Osteocyte (in vitro differentiated cells): Measurements from ENCODE around the gene ZIC1. TPM values are rescaled to one million over a fixed set of nuclear protein-coding genes. Genes with fewer than 3 reads are reported as not detected.

ENCODE experiments used
- DNase-seq: peaks from one replicate; pipeline ENCODE4 v3.0.0; 2021; ENCODE audit warnings: mixed read lengths; ENCODE audit not compliant: unreplicated experiment; ENCODE audit errors: extremely low spot score
- H3K27ac Mint-ChIP-seq: one replicate; pipeline ENCODE4 v1.8.0; 2021; ENCODE audit warnings: mild to moderate bottlenecking, mixed read lengths; ENCODE audit not compliant: unreplicated experiment
- H3K27me3 Mint-ChIP-seq: one replicate; pipeline ENCODE4 v1.8.0; 2021; ENCODE audit warnings: mixed read lengths; ENCODE audit not compliant: unreplicated experiment
- H3K36me3 Mint-ChIP-seq: one replicate; pipeline ENCODE4 v1.8.0; 2021; ENCODE audit warnings: mixed read lengths; ENCODE audit not compliant: unreplicated experiment
- H3K4me1 Mint-ChIP-seq: one replicate; pipeline ENCODE4 v1.8.0; 2021; ENCODE audit warnings: mixed read lengths; ENCODE audit not compliant: unreplicated experiment
- H3K4me3 Mint-ChIP-seq: one replicate; pipeline ENCODE4 v1.8.0; 2021; ENCODE audit warnings: mild to moderate bottlenecking, moderate library complexity, mixed read lengths; ENCODE audit not compliant: unreplicated experiment
- H3K9me3 Mint-ChIP-seq: one replicate; pipeline ENCODE4 v1.8.0; 2021; ENCODE audit warnings: mixed read lengths; ENCODE audit not compliant: unreplicated experiment
- total RNA-seq: library from RNA; stranded (reverse); gene quantifications from 2 replicates; pipeline ENCODE4 v1.2.1, GENCODE V29; 2021
- TF ChIP-seq, protein P1 (sequence below): fragments of 200-600 bp; sonication (generic); IDR thresholded peaks from 2 replicates; pipeline ENCODE4 v1.5.0; 2021; ENCODE audit warnings: antibody characterized with exemption, mild to moderate bottlenecking, moderate library complexity

Gene ZIC1
- total RNA-seq, 1 donor from 2014 or later = 89.9 TPM

DNA sequence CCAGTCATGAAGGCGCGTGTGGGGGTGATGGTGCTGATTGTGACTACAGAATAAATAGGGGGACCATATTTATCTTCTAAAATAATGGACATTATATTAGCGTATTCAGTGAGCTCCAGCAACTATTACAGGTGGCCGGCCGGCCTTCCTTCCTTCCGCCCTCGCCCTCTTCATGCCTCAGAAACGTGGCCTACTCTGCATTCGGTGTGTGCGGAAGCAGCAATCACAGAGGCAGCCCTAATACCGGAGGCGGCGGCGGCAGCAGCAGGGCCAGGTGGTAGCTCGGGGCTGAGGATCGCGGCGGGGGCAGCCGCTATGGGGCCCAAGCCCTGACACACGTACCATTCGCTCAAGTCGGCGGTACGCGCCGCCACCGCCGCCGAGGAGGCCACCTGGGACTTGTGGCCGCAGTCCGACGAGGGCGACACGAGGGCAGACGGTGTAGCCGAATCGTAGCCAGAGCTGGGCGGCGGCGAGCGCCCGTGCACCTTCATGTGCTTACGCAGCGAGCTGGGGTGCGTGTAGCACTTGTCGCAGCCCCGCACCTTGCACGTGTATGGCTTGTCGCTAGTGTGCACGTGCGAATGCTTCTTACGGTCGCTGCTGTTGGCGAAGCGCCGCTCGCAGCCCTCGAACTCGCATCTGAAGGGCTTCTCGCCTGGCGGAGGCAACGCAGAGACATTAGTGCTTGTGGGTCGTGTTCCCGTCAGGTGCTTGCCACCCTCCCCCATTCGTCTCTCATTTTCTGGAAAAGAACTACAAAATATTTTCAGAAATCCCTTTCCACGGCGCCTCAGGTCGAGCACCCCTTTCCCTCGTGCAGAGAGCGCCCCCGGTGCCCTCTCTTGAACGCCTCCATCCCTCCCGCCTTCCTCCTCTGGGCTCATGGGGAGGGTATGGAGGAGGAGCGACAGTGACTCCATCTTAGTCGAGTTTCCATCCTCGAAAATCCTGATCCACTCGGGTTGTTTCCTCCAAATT is 18.3 kb upstream of the ZIC1 start:
- H3K4me1 Mint-ChIP-seq = peaks cover 26% of the 10 kb centered on the region
- no peak overlapping the region for H3K4me3 Mint-ChIP-seq
- H3K27me3 Mint-ChIP-seq = no peaks in the 10 kb centered on the region
- TF ChIP-seq, protein P1, sequence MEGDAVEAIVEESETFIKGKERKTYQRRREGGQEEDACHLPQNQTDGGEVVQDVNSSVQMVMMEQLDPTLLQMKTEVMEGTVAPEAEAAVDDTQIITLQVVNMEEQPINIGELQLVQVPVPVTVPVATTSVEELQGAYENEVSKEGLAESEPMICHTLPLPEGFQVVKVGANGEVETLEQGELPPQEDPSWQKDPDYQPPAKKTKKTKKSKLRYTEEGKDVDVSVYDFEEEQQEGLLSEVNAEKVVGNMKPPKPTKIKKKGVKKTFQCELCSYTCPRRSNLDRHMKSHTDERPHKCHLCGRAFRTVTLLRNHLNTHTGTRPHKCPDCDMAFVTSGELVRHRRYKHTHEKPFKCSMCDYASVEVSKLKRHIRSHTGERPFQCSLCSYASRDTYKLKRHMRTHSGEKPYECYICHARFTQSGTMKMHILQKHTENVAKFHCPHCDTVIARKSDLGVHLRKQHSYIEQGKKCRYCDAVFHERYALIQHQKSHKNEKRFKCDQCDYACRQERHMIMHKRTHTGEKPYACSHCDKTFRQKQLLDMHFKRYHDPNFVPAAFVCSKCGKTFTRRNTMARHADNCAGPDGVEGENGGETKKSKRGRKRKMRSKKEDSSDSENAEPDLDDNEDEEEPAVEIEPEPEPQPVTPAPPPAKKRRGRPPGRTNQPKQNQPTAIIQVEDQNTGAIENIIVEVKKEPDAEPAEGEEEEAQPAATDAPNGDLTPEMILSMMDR = no peak
- H3K27ac Mint-ChIP-seq = no peak overlapping the region
- no peaks in the 10 kb centered on the region for H3K9me3 Mint-ChIP-seq
- DNase-seq = peak; percentile 82
- peaks cover 25% of the 10 kb centered on the region for H3K36me3 Mint-ChIP-seq

DNA sequence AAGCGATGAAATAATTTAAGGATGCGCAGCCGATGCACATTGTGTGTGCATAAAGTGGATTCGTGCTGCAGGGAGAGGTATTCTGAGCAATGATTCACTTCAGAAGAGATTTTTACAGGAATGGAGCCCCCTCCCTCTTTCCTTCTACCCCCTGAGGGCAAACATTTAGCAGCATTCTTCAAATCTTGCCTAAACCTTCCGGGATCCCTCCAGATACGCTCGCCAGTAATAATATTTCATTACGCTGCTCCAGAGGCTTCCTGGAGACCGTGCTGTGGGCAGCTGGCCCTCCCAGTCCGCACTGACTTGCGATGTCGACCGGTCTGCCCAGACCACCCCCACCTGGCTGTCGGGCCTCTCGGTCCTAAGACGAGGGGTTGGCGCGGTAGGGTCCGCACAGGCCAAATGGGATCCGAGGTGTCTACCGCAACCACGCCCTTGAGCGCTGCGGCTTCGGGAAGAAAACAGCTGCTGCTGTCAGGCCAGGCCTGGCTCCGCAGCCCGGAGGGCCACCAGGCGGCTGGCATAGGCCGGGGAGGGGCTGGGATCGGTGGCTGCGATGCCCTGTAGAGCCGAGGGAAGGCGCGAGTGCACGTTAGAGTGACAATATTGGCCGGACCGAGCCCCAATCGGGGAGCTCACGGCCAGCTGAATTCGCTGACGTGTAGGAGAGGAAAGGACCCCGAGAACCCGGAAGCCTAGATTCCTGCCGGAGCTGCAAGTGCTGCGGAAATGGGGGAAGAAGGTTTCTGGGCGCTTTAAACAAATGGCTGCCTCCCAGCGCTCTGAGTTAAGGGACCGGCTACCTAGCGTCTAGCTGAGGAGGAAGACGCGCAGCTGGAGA is 17.2 kb upstream of the ZIC1 start:
- DNase-seq = peak; percentile 96
- TF ChIP-seq, protein P1 = peak; percentile 68
- peaks cover 19% of the 10 kb centered on the region for H3K36me3 Mint-ChIP-seq
- peak overlapping the region; percentile 91 for H3K4me3 Mint-ChIP-seq
- H3K27me3 Mint-ChIP-seq = no peaks in the 10 kb centered on the region
- H3K9me3 Mint-ChIP-seq = no peaks in the 10 kb centered on the region
- peak overlapping the region; percentile 99 for H3K27ac Mint-ChIP-seq
- H3K4me1 Mint-ChIP-seq = peaks cover 28% of the 10 kb centered on the region

- H3K4me3 Mint-ChIP-seq = peak overlapping the region; percentile 91
- H3K27ac Mint-ChIP-seq = peak overlapping the region; percentile 99
- peaks cover 32% of the 10 kb centered on the region for H3K4me1 Mint-ChIP-seq
- TF ChIP-seq, protein P1 = no peak
- DNase-seq = no peak
- peaks cover 20% of the 10 kb centered on the region for H3K36me3 Mint-ChIP-seq
- no peaks in the 10 kb centered on the region for H3K9me3 Mint-ChIP-seq
- no peaks in the 10 kb centered on the region for H3K27me3 Mint-ChIP-seq
These were observed 16.6 kb upstream of the ZIC1 start for GRCh38 chr3:147392625-147392946.

- TF ChIP-seq, protein P1 = peak; percentile 8
- Mint-ChIP-seq H3K27me3 (no peaks in the 10 kb centered on the region), H3K4me1 (peaks cover 38% of the 10 kb centered on the region), H3K36me3 (peaks cover 19% of the 10 kb centered on the region), H3K9me3 (no peaks in the 10 kb centered on the region), H3K27ac (peak overlapping the region; percentile 99), H3K4me3 (peak overlapping the region; percentile 91)
- no peak for DNase-seq
These were observed 15.8 kb upstream of the ZIC1 start for GRCh38 chr3:147393261-147393942.
